AG04449 (cell line): ENCODE results near the gene GSTA5.
"Not testable (repeated sequence)": the region's sequence is repeated elsewhere in the genome, so short reads cannot be mapped to it uniquely, and the experiment has no call there.

Source experiments
- CTCF ChIA-PET: fragments of 350-600 bp; formaldehyde crosslinking; extraction: SDS; loops from one replicate; lab custom pipeline; 2021; ENCODE audit warnings: antibody characterized with exemption; lab: Yijun Ruan, JAX
- POLR2A ChIA-PET: fragments of 400-600, 350-600 bp; formaldehyde crosslinking; extraction: SDS; loops from one replicate; lab custom pipeline; 2020; ENCODE audit warnings: antibody characterized with exemption, inconsistent platforms; lab: Yijun Ruan, JAX
- DNase-seq: peaks from one replicate; pipeline ENCODE4 v3.0.0-alpha.2; 2010; ENCODE audit warnings: low read depth, low spot score
- H3K4me3 ChIP-seq: 2 replicates; pipeline ENCODE4 v1.5.1; 2011; ENCODE audit warnings: low read depth, mild to moderate bottlenecking, control low read depth, low read length
- TF ChIP-seq, protein P1 (sequence below): IDR thresholded peaks from one replicate; pipeline ENCODE4 v1.5.1; 2011; ENCODE audit warnings: mild to moderate bottlenecking, moderate library complexity, low read length, control low read depth, inconsistent platforms; ENCODE audit not compliant: insufficient read depth; ENCODE audit errors: missing control alignments

The GSTA5 gene

DNA sequence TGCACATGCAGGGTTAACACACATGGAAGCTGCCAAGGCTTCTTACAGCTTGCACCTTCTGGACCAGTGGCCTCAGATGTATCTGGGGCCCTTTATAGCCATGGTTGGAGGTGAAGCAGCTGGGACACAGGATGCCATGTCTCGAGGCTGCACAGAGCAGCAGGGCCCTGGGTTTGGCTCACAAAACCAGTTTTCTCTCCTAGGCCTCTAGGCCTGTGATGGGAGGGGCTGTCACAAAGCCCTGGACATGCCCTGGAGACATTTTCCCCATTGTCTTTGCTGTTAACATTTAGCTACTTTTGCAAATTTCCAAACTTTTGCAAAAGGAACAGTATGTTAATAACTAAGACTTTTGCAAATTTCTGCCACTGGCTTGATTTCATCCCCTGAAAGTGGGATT, 18.8 kb downstream of the GSTA5 start:
- H3K4me3 ChIP-seq = no peak overlapping the region
- TF ChIP-seq, protein P1, sequence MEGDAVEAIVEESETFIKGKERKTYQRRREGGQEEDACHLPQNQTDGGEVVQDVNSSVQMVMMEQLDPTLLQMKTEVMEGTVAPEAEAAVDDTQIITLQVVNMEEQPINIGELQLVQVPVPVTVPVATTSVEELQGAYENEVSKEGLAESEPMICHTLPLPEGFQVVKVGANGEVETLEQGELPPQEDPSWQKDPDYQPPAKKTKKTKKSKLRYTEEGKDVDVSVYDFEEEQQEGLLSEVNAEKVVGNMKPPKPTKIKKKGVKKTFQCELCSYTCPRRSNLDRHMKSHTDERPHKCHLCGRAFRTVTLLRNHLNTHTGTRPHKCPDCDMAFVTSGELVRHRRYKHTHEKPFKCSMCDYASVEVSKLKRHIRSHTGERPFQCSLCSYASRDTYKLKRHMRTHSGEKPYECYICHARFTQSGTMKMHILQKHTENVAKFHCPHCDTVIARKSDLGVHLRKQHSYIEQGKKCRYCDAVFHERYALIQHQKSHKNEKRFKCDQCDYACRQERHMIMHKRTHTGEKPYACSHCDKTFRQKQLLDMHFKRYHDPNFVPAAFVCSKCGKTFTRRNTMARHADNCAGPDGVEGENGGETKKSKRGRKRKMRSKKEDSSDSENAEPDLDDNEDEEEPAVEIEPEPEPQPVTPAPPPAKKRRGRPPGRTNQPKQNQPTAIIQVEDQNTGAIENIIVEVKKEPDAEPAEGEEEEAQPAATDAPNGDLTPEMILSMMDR = no peak
- POLR2A ChIA-PET = no interaction called here
- no peak for DNase-seq
- CTCF ChIA-PET = interaction anchor here (1.1 kb wide), 1 partner anchor 17 kb away, joined by 3 read pairs; no protein-coding TSS in a partner anchor

DNA sequence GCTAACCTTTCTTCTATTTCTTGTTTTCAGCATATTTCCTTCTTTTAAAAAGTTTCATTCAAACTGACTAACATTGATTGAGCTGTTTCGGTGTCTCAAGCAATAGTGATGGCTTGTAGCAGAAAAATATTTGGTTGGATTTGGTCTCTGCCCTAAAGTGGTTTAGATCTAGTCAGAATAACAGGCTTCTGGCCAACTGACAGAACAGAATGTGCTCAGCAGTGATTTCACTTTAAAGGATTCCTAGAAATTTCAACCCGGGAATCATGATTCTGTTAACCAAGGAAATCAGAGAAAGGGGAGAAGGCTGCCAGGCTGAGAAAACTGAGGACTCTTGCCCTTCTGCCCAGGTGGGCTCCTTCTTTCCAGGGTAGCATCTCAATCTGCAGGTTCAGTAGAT, 20.4 kb downstream of the GSTA5 start:
- H3K4me3 ChIP-seq = no peak overlapping the region
- CTCF ChIA-PET = interaction anchor here (0.9 to 1.8 kb wide), 4 partner anchors 10 to 174 kb away, joined by 3 to 5 read pairs (median 4); no protein-coding TSS in a partner anchor
- TF ChIP-seq, protein P1 = no peak
- peak; percentile 23 for DNase-seq
- POLR2A ChIA-PET = no interaction called here

DNA sequence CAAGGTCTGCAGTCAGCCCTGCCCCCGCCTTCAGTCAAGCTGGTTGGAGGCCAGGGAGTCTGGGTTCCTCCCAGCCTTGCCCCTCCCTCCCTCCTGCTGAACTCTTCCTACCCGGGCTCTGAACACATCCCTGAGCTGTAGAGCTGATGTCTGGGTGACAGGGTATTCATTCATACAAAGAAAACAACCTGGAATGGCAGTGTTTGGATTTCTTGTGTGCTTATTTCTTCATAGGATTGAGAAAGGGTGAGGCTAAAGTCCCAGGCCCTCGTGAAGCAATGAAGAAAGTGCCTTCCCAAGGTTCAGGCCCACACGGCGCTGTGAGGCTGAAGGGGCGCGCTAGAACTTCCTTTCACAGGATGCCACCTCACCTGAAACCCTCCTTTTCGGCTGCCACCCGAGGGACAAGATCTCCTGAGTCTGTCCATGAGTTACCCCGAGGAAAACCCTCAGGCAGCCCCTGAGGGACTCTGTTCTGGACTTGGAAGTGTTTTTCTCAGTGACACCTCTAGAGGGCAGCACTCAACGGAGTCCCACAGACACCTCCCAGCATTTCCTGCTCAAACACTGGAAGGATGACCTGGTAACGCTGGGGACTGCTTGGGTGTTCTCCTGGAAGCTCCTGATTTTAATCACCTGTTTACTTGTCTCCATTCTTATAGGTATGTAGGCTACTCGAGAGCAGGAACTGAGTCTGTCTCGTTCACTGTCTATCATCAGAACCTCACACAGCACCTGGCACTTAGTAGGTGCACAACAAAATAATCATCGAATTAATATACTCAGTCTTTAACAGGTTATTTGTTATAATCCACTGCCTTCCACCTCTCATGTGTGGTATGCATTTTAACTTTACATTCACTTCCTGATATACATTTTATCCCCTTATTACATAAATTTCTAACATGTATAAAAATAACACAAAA, 25.2 kb downstream of the GSTA5 start:
- ChIA-PET CTCF (interaction anchor here (0.6 to 2.3 kb wide), 6 partner anchors 13 to 178 kb away, joined by 3 to 10 read pairs (median 8); no protein-coding TSS in a partner anchor), POLR2A (no interaction called here)
- TF ChIP-seq, protein P1 = peak; percentile 63
- no peak overlapping the region for H3K4me3 ChIP-seq
- no peak for DNase-seq

DNA sequence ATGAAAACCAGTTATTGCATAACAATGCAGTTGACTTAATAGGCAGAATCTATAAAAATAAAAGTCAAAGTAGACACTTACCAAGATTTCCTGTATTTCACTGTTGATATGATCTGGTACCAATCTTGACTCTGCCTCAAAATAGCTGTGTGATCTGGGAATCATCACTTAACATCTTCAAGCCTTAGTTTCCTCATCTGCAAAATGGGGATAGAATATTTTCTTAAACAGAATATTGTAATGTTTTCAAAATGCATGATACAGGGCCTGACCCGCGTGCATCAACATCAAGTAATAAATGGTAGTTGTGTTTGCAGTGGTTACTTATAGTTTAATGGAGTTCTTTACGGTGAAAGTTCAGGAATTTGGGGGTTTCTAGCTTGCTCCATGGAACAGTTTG, 26.1 kb downstream of the GSTA5 start:
- POLR2A ChIA-PET, H3K4me3 ChIP-seq, DNase-seq: not testable (repeated sequence)
- CTCF ChIA-PET = interaction anchor here (1.0 to 1.6 kb wide), 2 partner anchors 12 to 163 kb away, joined by 3 to 9 read pairs; no protein-coding TSS in a partner anchor

DNA sequence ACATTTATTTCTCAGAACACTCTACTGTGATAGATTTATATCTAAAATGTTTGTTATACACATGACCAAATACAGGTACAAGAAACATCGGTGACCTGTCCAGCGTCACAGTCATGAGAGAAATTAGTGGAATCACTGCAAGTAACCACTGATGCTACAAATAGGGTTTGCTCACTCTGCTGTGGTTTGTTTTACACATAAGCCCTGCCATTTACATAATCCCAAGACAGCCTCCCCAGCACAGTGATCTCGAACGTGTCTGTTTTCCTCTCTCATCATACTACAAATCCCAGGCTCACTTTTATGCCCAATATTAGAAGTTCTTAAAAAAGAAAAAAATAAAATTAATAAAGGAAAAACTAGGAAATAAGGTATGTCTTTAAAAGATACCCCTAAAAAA, 30.8 kb downstream of the GSTA5 start:
- H3K4me3 ChIP-seq, POLR2A ChIA-PET, DNase-seq: not testable (repeated sequence)
- CTCF ChIA-PET = interaction anchor here (1.2 kb wide), 1 partner anchor 10 kb away, joined by 4 read pairs; no protein-coding TSS in a partner anchor

DNA sequence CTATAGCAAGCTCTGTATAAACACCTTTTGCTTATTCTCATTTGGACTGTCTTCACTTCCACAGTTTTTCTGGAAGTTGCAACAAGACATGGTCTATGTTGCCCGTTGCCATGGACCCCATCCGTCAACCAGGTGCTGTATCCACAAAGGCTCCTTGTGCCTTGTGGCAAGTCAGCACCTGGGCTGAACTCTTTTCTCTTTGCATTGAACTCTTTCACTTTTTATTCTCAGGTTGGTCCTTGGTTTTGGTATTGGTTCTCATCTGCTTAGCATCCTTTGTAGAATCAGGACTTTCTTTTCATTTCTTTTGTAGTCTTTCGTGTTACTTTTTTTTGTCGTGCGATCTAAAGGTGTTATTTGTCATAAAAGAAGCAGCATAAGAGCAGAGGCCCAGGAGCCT, 32.0 kb downstream of the GSTA5 start:
- TF ChIP-seq, protein P1 = no peak
- H3K4me3 ChIP-seq = no peak overlapping the region
- no peak for DNase-seq
- ChIA-PET CTCF (no interaction called here), POLR2A (no interaction called here)

DNA sequence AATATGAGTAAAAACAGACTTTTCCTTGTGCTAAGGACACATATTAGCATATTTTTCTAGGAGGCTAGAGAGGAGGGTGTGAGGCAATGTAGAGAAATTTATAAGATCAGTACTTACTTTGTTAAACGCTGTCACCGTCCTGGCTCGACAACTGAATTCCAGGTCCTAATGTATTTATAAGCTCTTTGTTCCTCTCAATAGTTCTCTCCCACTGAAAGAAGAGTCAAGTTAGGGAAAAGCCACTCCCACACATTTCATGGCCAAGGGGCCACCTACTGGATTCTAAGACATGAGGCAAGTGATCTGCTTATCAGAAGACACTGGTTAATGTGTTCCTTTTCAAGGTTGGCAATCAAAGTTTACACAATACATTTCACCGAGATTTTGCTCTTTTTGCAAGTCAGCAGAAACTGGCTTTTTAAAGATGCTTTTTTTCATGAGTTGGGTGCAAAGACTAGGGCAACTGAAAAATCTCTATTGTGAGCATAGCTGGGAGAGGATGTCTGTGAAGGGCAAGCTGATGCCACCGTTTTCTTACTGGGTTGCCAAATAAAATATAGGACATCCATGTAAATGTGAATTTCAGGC, 36.9 kb downstream of the GSTA5 start, which contains the start of gene GSTA1:
Gene GSTA1, minus strand, starts transcription at position 149 of the 588 bp plus-strand sequence. CDS start 4,549 bp downstream, outside the sequence.
- DNase-seq, POLR2A ChIA-PET, H3K4me3 ChIP-seq: not testable (repeated sequence)
- CTCF ChIA-PET = interaction anchor here (2.4 kb wide), 1 partner anchor 12 kb away, joined by 9 read pairs; no protein-coding TSS in a partner anchor
